NB4 (cell line): ENCODE results near the gene S1PR5.

Experiments used
- CTCF ChIP-seq: IDR thresholded peaks from one replicate; pipeline ENCODE4 v1.5.1; 2012; ENCODE audit warnings: low read depth, low read length
- MAX ChIP-seq: IDR thresholded peaks from 2 replicates; pipeline ENCODE4 v1.6.1; 2011; ENCODE audit warnings: low read depth, low read length
- POLR2A ChIP-seq: IDR thresholded peaks from 2 replicates; pipeline ENCODE4 v1.6.1; 2011; ENCODE audit warnings: mild to moderate bottlenecking; ENCODE audit not compliant: insufficient read length; ENCODE audit errors: extremely low read depth

GRCh38 chr19:10537668-10538067 lies 20.4 kb upstream of the S1PR5 start:
- no peak for TF ChIP-seq CTCF
- TF ChIP-seq POLR2A, result no peak
- TF ChIP-seq MAX, result no peak
